ENCODE results near the gene PAEP.

GRCh38 chr9:135559606-135560005 lies 1.9 kb upstream of the PAEP start:
- TF ChIP-seq GATA2 (IDR thresholded peaks at IDR 0.05; ENCODE audit: low read depth, low read length) (no peak), GATA3 (IDR thresholded peaks at IDR 0.05; ENCODE audit: low read depth, low read length) (no peak)
